ACHN (cell line): ENCODE data around the gene CRADD.

Experiments
- DNase-seq: peaks from one replicate; pipeline ENCODE4 v3.0.0-alpha.2; 2015
- in situ Hi-C: cut with HindIII; loops from 2 replicates; pipeline ENCODE4 v1.10.0; 2017; ENCODE audit warnings: low sequenced_read_pairs, low pct_ligation_motif_present, low pct_unique_long_range_greater_than_20kb

Gene CRADD

GRCh38 chr12:93813972-93814821 lies 137.0 kb downstream of the CRADD start:
- no peak for DNase-seq
- in situ Hi-C loops: no loop called here

- DNase-seq: no peak
- in situ Hi-C loops: no loop called here
Observed at GRCh38 chr12:93818488-93819049, 141.4 kb downstream of the CRADD start.

DNA sequence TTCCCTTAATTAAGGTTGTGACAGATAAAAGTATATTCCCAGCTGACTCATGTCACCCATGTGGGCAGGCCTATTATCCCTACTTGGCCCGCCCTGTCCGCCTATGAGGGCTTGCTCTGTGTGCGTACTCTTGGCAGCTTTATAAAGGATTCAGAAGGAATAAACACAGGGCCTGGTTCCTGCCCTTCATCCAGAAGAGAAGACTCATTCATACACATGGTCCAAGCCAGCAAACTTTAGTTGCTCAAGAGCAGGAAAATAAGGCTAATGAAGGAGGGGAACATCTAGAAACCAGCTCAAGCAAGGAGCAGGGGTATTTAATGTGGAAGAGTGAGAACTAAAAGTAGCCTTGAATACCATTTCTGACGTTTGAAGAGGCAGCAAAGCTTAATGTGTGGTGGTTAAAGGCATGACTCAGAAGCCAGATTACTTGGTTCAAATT lies 141.9 kb downstream of the CRADD start:
- DNase-seq: no peak
- in situ Hi-C loops: no loop called here

- in situ Hi-C loops: no loop called here
- DNase-seq: no peak
Observed at GRCh38 chr12:93823616-93824391, 146.6 kb downstream of the CRADD start.

GRCh38 chr12:93824514-93825500 lies 147.6 kb downstream of the CRADD start:
- no peak for DNase-seq
- in situ Hi-C loops: no loop called here

DNA sequence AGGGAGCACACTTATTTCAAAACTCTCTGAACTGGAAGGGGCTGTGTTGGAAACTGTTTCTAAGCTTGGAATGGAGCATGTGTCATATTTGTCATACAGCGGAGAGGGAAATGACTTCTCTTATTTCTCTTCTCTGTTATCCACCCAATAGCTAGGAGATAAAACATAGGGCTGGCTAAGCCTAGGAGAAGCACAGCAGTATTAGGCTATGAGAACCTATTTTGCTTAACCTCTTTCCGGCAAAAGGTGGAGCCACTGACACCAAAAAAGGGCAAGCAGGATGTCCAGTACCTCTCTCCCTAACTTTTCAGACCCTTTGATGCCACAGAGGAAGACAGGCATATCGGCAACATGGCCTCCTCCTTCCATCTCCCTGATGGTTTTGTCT lies 148.3 kb downstream of the CRADD start:
- DNase-seq: no peak
- in situ Hi-C loops: no loop called here

DNA sequence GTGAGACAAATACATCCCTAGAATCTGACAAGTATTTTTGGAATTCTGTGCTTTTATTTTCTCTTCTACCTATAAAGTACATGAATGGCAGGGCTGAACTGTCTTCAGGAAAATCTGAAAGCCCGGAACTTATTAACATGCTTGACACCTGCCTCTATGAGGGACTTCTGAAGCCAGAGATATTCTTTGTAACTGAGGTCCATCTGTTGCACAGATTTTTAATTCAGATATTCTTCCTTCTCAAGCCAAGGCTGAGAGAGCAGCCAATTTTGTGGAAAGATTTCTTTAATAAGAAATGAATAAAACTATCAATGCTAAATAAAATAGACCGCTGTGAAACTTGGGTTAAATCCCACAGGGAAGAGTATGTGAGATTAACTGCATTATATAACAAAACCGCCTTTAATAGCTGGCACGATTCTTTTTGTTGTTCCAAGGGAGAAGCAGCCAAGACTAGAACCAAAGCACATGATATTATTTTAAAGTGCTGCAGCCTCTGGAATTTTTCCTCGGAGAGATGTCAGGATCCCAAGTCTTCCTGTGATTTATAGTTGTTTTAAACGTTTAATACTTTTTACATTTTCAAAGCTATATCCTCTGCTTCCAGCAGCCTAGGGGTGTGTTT lies 148.9 kb downstream of the CRADD start:
- DNase-seq: no peak
- in situ Hi-C loops: no loop called here

- in situ Hi-C loops: no loop called here
- no peak for DNase-seq
Observed at GRCh38 chr12:93827179-93827578, 150.0 kb downstream of the CRADD start.

- in situ Hi-C loops: no loop called here
- no peak for DNase-seq
Observed at GRCh38 chr12:93827669-93828068, 150.5 kb downstream of the CRADD start.

DNA sequence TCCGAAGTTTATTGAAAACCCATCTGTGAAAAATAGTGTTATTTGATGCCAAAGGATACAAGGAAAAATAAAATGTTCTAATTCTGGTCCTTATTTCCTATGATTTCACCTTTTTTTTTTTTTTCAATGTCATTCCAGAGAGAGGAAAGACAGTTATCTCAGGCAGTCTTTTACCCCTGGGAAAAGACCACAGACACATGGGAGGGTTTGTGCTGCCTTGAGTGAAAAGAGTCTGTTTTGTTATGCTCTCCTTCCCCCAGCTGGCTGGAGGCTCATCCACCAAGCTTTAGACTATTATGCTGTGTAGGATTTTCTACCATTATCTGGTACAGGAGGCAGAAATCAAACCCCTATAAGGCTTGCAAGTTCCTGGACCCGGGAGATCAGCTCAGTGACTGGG lies 151.8 kb downstream of the CRADD start:
- DNase-seq: no peak
- in situ Hi-C loops: no loop called here

DNA sequence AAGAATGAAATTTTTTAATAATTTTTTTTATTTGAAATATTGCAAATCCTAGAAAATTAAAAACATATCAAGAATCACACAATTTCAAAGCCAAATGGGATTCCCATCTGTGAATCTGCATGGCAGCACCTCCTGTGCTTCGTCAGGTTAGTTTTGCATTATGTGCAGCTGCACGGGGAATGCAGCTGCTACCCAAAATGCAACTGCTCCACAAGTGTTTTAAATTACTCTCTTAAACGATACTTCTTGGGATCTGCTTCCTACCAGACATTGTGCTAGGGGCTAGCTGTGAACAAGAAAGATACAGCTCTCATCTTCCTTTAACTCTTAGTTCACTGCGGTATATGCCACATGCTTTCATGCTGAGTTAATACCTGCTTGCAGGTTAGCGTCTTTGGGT lies 154.2 kb downstream of the CRADD start:
- DNase-seq: no peak
- in situ Hi-C loops: no loop called here

DNA sequence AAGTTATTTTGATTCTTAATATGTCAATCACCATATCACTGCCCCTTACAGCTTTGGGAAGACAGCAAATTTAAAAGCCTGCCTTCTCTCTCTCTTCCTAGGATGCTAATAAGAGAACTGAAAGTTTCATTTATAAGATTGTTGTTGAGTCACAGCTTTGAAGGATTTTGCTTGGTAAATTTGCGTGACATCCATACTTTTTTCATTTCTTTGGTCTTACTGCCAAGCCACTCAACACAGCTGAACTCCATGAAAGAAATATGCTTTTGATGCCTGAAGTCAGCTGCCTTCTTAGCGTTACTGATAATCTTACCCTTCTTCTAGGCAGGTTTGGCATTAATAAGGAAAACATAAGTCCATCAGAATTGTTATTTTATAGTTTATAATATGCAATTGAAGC lies 155.0 kb downstream of the CRADD start:
- in situ Hi-C loops: no loop called here
- DNase-seq: no peak

- in situ Hi-C loops: no loop called here
- DNase-seq: no peak
Observed at GRCh38 chr12:93833946-93834345, 156.8 kb downstream of the CRADD start.

GRCh38 chr12:93836620-93837260 lies 159.6 kb downstream of the CRADD start:
- no peak for DNase-seq
- in situ Hi-C loops: no loop called here

DNA sequence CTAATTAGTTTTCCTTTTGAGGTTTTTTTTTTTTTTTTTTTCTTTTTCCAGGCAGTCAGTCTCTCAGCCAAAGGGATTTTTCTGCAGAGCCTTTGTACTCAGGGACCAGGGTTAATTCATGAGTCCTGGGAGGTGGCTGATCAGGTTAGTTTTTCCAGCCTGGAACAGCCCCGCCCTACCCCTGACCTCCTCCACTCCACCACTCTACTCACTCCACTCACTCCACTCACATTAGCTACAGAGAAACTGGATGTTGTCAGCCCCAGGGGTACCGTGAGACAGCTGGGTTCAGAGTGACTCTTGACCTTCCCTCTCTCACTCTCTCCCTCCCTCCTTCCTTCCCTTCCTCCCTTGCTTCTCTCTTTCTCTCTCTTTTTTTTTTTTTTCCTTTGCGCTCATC lies 161.0 kb downstream of the CRADD start:
- in situ Hi-C loops: no loop called here
- no peak for DNase-seq

DNA sequence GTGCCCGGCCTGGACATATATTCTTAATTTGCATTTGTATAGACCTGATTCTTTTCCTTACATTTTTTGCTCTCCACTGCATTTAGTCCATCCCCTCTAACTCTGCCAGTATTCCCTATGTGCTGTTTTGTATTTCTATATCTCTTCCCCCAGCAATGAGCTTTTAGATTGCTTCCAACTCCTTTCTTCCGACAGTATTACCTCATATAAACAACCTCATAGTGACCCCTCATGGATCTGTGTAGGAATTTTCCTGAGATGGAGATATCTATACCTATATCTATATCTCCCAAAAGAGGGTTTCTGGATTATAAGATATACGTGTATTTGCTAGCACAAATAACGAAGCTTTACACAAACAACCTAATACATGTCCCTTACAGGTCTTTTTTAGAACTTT lies 161.9 kb downstream of the CRADD start:
- in situ Hi-C loops: no loop called here
- DNase-seq: peak; percentile 22

DNA sequence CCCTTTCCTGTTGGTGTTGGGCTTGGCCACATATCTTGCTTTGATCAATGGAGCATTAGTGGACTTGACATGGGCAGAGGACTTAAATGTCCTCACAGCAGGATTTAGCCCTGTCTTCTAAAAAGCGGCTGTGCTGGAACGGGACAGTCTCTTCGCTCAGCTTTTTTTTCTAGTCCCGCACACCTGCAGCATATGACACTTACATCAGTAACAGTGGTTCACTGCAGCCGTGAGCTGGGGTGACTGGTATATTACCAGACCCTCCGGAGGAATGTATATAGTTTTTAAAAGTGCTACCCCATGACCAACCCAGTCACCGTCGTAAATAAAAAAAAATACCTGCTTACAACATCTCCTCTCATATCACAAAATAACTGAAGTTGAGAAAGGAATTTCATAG lies 164.5 kb downstream of the CRADD start:
- DNase-seq: no peak
- in situ Hi-C loops: no loop called here
